Measurements from ENCODE around the gene ZP1.
"Not testable (repeated sequence)": the region's sequence is repeated elsewhere in the genome, so short reads cannot be mapped to it uniquely, and the experiment has no call there.

Gene ZP1

DNA sequence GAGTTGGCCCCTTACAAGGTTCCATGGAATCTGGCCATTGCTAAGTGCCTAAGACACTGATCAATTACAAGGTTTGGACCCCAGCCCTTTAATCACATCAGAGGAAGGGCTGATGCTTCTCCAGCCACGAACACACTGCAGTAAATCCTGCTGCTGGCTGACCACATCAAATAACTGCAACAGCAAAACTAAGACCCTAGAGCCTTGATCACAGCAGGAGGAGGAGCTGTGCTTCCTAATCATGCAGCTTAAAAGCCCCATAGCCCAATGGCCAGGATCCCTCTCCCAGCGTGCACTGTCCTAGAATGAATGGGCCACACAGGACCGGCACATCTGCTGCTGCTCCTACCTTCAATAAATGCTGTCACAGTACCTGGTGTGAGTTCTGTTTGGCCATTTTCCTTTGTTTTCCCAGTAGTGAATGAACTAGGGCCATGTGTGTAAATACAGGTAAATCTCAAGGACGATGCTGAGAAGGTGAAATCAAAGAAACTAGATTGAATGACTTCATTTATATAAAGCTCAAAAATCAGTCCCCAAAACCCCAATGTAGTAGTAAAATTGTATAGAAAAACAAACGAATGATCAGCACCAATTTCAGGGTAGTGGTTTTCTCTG, 12.7 kb downstream of the ZP1 start:
- no peak for DNase-seq

DNA sequence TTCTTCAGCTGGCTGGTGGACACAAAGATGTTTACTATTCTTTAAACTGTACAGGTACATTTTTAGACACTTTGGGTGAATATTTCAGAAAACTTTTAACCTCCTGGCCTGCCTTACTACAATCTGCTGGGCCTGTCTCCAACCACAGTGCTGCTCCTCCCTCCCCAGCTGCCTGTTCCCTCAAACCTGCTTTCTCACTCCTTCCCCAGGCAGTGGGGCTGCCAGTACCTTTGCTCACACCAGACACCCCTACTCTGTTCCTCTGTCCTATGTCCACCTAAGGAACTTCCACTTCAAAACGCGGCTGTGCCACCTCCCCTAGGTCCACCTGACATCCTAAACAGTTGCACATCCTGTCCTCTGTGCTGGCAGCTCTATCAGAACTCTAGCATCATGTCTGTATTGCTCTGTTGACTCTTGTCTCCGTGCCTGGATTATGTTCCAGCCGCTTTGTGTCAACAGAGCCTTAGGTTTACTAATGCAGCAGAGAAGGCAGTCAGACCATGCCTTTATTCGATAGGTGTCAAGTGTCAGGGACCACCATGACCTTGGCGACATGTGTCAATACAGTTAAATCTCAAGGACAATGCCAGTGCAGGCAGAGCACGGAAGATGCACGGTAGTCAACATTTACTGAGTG, 13.4 kb downstream of the ZP1 start:
- DNase-seq, result no peak

DNA sequence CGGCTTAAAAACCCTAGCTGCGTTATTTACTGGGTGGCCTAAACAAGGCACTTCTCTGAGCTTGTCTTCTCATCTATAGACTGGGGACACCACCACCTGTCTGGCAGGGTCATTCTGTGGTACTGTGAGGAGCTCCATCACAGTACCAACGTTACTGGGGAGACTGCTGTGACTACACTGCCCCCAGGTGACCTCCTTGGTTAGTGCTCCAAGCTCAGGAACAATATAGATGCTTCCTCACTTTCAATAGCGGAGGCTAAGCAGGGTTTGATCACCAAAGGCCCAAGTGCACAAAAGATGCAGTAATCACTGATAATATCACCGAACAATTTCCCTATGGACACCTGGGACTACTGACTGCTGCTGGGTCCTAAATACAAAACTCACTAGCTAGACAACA, 20.2 kb downstream of the ZP1 start:
- DNase-seq, result peak; percentile 90

DNA sequence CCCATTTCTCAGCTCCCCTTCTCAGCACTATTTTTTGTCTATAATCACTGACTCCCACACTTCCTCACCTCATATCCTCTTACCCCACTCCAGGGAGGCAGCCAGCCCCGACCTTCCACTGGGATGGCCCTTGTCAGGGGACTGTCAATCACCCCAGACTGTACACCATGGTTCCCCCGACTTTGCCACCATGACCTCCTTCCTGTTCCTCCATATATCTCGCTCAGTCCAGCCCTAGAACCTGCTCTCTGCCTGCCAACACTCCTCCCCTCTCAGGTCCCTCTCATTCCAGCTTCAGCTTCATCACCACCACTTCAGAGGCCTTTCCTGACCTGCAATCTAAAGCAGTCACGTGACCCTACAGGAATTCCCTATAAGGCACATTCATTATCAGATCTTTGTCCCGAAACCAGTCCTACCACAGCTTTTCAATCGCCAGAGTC, 22.5 kb downstream of the ZP1 start:
- DNase-seq, result peak; percentile 29

DNA sequence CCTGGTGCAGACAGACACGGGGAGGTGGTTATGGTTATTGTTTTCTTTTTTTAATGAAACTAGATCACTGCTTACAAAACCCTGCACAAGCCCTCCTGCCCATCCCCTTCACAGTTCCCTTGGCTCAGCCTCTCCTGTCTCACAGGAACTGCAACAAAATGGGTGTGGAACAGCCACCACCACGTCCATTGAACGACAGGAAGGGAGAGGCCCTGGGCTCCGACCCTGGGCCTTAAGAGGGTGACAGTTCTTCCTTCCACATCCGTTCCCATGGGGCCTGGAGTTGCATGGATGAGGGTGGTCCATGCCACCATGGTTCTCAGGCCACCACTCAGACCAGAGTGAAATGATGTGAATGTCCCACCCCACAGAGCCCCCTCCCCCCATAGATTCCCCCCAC, 23.4 kb downstream of the ZP1 start:
- DNase-seq, result peak; percentile 78

DNA sequence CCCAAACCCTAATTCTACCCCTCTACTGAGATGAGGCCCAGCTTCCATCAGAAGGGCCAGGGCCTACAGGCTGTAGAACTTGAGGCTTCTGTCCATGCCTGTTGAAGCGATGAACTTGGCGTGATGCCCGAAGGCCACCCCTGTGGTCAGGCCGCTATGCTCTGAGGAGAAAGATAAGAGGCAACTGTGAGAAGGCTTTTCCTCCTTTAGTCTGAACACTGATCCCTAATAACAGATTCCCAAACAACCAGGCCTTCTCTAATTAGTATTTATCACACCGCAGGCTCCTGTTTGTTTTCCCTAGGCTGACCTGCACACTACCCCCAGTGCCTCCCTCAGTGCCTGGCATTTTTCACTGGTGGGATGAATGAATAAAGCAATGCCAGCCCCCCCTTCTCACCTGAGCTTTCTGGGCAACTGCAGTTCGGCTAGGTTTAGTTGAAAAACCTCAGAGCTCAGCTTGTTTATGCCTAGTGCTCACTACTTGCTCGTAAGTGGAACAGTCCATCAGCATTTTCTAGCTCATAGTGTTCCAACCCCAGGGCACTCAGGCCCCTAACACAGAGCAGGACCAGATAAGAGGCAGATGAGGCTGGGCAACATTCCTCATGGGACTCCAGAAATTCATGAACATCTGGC, 23.9 kb downstream of the ZP1 start:
- peak; percentile 96 for DNase-seq

DNA sequence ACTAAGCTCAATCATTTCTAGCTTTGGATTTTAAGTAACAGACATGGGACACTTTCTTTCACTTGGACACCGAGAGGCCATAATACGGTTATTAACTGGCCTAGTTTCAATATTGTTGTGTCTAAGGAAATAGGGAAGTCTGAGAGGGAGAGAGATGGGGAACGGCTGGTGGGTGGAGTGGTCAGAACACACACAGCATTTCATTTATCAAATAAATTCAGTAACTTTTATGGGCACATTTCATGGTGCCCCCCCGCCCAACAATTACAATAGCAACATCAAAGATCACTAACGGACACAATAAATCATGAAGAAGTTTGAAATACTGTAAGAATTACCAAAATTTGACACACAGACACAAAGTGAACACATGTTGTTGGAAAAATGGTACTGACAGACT, 28.3 kb downstream of the ZP1 start:
- DNase-seq, result no peak

DNA sequence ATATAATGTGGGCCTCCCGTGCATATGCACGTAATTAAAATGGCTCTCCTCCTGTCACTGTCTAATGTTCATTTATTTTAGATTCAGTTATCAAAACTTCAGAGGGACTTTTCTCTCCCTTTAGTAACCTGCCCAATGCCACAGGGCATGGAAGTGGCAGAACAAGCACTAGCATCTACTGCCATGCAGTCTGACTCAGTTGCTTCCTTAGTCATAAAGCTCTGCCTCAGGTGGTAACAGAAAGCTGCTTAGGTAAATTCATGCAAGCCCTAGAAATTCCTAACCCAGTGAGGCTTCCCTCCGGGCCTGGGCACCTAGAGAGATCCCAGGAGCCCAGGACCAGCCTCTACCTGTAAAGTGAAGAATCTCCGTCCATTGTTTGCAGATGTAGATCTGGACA, 30.2 kb downstream of the ZP1 start:
- DNase-seq, result no peak

DNA sequence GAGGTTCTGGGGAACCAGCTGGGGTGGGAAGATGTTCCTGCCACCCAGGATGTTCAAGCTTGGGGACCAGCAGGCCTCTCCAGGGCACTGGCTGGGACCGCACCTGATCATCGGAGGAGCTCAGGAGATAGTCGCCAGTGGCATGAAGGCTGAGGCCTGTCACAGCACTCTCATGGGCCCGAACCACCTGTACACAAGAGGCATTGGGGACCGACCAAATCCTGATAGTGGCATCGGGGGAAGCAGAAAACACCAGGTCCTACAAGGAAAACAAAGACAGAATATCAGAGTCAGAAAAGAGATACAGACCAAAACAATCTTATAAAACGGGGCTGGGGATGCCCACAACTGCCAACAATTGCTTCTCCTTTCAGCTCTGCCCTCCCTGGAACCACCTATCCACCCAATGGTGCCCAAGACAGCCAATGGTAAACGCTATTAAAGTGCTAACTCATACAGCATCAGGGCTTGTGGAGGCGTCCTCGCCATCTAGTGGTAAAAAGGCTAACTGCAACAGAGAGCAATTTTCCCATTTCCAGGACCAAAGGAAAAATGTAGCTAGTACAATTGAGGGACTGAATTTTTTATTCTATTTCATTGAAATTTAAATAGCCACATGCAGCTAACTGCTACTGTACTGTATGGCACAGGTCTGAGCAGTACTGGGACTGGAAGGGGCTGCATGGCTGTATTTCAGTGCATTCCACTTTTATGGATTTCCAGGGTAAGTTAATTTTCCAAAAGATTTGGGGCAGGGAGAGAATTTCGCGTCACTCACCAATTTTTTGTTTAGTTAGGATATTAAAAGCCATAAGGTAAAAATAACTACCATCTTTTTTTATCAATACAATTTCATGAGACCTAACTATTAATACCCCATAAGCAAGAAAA, 31.9 kb downstream of the ZP1 start:
- DNase-seq, result peak; percentile 90

DNA sequence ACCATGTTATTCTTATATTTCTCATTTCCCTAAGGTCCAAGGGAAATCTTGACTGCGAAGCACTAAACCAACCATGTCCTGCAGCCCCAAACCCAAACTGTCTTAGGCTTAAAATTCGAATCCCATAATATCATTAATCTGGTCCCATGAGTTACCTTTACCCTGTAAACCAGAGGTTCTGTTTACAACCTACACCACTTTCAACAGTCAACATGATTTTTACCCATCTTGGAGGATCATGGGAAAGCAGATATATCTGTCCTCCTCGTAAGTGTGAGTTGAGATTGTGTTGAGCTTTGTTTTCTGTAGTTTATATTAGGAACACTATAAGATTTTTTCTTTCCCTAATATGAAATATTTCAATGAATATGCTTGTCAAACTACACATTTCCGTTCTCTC, 32.6 kb downstream of the ZP1 start:
- no peak for DNase-seq

DNA sequence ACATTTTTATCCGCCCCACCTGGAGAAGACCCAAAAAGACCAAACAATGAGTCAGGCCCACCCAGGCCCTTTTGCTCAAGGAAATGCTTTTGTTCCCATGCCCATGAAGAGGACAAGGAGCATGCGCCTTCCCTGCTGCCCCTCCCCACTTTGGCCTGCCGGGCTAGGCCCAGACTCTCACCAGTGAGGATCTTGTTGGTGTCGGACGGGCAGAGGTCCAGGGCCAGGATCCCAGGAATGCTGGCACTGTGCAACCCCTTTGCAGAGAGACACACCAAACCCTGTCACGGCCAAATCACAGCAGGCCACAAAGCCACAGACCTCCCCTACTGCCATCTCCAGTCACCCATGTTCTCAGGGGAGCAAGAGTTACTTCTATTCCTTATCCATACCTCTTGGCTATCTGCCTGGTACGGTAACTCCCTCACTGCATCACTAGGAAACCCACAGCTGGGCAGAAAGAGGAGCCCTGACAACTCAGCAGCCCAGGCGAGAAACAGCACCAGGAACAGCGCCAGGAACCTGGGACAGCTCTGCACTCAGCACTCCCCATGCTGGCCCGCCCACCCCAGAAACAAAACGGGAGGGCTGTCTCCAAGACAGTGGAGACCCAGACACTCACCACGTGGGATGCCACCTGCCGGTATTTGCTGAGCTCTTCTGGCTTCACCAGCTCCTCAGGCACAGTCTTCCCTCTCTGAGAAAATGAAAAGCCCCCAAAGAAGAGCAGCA, 33.5 kb downstream of the ZP1 start:
- no peak for DNase-seq

DNA sequence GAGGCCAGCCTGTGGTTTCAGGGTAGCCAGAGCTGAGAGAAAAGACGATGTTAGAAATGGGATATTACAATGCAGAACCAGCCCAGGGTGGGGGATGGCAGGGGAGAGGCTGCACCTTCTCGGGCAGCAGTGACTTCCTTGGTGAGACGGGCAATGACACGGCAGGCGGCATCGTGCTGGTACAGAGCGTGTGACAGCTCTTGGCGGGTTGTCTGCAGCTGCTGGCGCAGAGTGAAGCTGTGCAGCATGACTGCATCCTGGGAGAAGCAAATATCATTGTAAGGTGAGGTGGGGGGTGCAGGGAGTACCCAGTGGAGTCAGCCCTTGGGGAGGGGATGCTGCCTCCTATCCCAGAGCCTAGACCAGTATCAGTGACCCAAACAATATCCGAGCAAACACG, 35.3 kb downstream of the ZP1 start:
- no peak for DNase-seq

DNA sequence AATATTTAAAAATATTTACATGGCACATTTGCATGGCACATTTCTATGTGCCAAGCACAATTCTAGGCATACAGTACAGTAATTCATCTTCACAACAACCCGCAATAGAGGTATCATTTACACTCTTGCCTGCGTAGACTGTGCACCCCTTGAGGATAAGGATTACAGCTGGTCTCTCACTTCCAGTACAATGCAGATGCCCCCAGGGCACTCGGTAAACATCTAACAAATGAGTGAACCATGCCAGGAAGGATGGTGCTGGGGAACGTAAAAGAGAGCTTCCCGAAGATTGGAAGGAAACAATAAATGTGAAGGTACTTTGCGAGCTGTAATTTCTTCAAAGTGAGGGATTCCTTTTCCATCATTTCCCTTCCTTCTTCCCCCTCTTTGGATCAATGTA, 37.7 kb downstream of the ZP1 start:
- no peak for DNase-seq

DNA sequence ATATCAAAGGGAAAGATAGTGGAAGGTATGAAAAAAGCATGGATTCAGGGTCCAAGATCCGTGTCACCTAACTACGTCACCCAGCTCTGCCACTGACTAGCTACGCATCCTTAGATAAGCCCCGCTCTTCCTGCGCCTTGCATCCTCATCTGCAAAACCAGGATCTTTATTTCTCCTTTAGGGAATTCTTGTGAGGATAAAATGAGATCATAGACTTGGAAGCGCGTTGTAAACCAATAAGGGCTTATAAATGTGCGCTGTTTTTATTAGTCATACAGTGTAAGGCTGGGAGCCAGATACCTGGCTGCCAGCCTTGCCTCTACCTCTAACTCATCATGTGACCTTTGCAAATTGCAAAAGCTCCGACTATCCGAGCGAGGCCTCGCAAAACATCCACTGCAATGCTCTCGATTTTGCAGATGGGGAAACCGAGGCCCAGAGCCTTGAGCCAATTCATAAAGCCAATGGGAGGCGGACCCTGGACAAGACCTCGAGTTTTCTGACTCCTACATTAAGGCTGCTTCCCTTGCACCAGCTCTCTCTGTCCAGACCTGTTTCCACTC, 38.3 kb downstream of the ZP1 start:
- DNase-seq, result peak; percentile 48

DNA sequence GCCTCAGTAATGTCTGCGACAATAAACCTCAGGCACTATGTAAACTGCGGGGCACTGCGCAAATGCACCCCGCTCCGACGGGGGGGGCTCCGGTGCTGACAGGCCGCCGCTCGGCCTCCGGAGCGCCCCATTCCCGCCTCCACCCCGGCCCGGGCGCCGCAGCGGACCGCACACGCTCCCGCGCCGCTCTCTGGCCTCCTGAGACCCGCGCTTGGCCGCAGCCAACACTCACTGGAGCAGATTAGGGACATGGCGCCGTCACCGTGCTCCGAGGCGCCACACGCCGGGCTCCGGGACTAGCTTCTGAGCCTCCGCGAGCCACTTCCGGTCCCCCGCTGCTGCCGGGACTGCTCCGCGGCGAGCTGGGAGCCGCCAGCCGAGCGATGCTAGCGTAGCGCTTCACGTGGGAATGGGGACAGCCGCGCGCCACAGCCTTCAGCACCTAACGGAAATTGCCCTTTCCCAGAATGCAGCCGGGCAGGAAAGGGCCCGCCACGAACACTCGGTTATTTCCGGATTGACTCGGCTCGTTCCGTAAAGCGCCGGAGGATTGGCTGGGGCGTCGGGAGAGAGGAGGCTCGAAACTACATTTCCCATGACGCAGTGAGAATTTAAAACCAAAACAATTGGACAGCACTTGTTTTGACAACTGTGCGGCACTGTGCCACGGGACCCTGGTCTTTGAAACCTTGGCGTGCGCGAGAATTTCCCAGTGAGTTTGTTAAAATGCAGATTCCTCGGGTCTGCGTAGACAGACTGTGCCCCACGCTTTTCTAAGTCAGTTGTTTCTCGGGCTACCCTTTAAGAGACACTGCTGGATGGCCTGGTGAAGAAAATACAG, 39.0 kb downstream of the ZP1 start, which contains the start of gene PRPF19:
PRPF19 (minus strand) TSS at position 454 of the 841 bp plus-strand sequence; CDS start at position 251, 203 bp downstream.
- peak; percentile 99 for DNase-seq

DNA sequence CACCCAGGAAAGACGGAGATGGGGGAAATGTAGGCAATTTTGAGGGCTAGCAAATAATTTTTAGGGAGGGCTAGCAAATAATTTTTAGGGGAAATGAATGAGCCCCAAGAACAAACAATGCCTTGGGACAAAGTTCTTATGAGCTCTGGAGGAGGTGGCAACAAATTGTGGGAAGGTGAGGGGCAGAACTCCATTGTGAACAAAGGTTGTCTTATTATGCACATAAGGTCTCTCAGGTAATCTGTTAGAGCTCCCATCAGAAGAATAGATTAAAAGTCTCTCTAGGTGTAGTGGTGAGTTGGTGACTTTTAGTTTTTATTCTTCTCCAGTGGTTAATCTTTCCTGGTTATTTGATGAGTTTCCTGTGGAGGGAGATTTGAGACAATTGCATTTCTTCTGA, 41.5 kb downstream of the ZP1 start:
- DNase-seq, result no peak

DNA sequence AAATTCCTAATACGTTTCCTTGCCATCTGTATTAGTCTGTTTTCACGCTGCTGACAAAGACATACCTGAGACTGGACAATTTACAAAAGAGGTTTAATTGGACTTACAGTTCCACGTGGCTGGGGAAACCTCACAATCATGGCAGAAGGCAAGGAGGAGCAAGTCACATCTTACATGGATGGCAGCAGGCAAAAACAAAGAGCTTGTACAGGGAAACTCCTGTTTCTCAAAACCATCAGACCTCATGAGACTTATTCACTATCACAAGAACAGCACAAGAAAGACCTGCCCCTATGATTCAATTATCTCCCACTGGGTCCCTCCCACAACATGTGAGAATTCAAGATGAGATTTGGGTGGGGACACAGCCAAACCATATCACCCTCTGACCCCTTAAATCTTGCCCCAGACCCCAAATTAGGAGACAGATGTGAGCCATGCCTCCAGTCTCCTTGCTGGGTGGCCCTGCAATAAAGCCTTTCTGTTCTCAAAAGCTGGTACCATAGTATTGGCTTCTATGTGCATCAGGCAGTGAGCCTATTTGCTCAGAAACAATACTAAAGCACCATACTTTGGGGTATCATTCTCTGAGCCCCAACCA, 42.4 kb downstream of the ZP1 start:
- DNase-seq, result not testable (repeated sequence)

DNA sequence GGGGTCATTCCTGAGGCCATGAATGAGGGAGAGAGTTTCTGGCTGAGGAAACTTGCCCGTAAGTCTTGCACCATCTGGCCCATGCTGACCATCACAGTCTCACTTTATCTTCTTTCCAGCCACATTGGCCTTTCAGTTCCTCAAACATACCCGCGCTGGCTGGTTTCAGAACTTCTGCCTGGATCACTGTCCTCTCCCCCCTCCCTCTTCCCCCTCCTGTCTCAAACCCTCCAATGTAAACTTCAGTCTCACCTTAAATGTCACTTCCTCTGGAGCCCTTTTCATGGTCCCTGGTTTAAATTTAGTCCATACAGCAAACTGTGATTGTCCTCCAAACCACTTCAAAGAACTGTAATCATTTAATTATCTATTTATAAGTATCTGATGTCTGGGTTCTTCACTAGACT, 42.9 kb downstream of the ZP1 start:
- peak; percentile 26 for DNase-seq

DNA sequence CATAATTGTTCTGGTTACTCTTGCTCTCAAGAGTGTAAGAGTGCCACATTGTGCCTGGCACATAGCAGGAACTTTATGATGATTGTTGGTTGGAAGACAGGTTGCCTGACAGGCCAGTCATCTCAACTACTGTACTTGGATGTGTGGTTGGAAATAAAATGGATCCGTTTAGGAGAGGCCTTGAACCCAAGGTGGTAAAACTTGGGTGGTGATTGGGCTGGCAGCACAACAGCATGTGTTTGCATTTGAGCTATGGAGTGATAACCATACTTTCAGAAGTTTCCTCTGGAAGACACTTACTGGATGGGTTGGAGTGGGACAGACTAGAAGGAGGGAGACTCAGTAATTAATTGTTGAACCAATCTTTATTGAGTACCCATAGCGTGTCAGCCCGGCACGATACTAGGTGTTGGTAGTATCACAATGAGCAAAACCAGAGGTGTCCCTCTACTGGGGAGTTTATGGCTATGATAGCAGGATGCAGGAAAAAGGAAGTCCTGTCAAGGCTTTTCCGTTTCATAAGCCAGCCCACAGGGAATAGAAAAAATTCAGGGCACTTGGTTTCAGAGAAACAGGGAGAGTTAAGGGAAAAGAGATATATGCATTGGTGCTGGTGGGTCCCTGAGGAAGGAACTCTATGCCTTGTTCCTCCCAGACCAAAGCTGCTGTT, 43.5 kb downstream of the ZP1 start:
- peak; percentile 51 for DNase-seq

DNA sequence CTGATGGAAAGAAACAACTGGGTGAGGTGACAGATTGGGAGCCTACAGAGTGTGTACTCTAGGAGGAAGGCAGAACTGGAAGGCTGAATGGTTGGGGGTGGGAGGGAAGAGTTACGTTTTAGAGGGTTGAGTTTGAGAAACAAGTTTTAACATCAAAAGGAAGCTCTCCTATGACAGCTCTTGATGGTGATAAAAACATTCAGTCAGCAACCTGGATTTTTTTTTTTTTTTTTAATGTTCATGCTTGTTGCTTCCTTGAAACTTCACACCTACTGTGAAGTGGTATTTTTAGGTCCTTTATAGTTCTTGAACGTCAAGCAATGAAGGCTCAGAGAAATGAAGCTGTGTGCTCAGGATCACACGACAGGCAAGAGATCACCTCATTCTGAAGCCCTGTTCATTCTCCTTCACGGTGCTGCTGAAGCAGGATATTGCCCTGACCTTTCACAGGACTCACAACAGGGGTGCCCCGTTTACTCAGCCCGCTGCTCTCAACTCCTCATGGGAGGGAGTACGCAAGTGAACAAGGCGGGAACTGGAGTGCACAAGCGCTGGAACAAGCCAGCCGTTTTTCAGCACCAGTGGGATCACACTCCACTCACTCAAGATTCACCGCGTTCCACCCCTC, 45.0 kb downstream of the ZP1 start:
- no peak for DNase-seq

All from hematopoietic multipotent progenitor cell treated with erythropoietin and hydrocortisone succinate and interleukin-3 and kit ligand, for 4 days (in vitro differentiated cells).